ENCODE results near the gene DRAM2.
"Not testable (repeated sequence)": the region's sequence is repeated elsewhere in the genome, so short reads cannot be mapped to it uniquely, and the experiment has no call there.

DRAM2 gene

GRCh38 chr1:111082421-111083203 is 57.3 kb downstream of the DRAM2 start:
- DNase-seq (ENCODE audit: low spot score) = peak; percentile 25

DNA sequence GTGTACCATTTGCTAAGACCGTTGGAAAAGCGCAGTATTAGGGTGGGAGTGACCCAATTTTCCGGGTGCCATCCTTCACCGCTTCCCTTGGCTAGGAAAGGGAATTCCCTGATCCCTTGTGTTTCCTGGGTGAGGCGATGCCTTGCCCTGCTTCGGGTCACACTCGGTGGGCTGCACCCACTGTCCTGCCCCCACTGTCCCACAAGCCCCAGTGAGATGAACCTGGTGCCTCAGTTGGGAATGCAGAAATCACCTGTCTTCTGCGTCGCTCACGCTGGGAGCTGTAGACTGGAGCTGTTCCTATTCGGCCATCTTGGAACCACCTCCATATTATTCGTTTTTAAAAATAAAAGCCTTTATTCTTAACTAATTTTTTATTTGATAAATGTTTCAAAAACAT is 60.6 kb downstream of the DRAM2 start:
- DNase-seq (ENCODE audit: low spot score) = not testable (repeated sequence)

DNA sequence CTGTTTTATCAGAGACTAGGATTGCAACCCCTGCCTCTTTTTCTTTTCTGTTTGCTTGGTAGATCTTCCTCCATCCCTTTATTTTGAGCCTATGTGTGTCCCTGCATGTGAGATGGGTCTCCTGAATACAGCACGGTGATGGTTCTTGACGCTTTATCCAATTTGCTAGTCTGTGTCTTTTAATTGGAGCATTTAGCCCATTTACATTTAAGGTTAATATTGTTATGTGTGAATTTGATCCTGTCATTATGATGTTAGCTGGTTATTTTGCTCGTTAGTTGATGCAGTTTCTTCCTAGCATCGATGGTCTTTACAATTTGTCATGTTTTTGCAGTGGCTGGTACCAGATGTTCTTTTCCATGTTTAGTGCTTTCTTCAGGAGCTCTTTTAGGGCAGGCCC is 62.6 kb downstream of the DRAM2 start:
- not testable (repeated sequence) for DNase-seq (ENCODE audit: low spot score)

Measured in GM03348 (cell line).